WTC11 (cell line): Measurements from ENCODE around the gene MORN5.

Experiments
- CTCF ChIP-seq: fragments of 200-600 bp; IDR thresholded peaks from 2 replicates; pipeline ENCODE4 v1.8.0; 2022; ENCODE audit warnings: antibody characterized with exemption
- E2F4 ChIP-seq: sonication (generic); formaldehyde crosslinking; IDR thresholded peaks from 2 replicates; pipeline ENCODE4 v1.8.1; 2022; ENCODE audit warnings: low read depth, mild to moderate bottlenecking, moderate library complexity, missing genetic modification reagents, borderline replicate concordance
- MAX ChIP-seq: sonication (generic); formaldehyde crosslinking; IDR thresholded peaks from 2 replicates; pipeline ENCODE4 v1.8.0; 2022; ENCODE audit warnings: mild to moderate bottlenecking, missing genetic modification reagents
- USF2 ChIP-seq: sonication (generic); formaldehyde crosslinking; IDR thresholded peaks from 2 replicates; pipeline ENCODE4 v1.8.1; 2023; ENCODE audit warnings: mild to moderate bottlenecking, missing genetic modification reagents, moderate library complexity

- TF ChIP-seq CTCF, result no peak
- TF ChIP-seq USF2 (CRISPR knock-in tag), result no peak
- no peak for TF ChIP-seq MAX
- no peak for TF ChIP-seq E2F4
These were observed 37.2 kb upstream of the MORN5 start for GRCh38 chr9:122122468-122122867.
